ENCODE data around the gene SLC12A7.

SLC12A7 gene

GRCh38 chr5:1094670-1095190, 17.1 kb downstream of the SLC12A7 start:
- no peak overlapping the region for H3K27ac ChIP-seq
- in situ Hi-C loops (cut with HindIII; ENCODE audit: low pct_ligation_motif_present, low sequenced_read_pairs), result no loop called here
- no peak overlapping the region for H3K4me3 ChIP-seq (ENCODE audit: low read depth, low read length)
- peaks cover under 1% of the 10 kb centered on the region for H3K27me3 ChIP-seq (replicated peaks)
- TF ChIP-seq CTCF (IDR thresholded peaks at IDR 0.05; ENCODE audit: low read depth, low read length, missing control alignments), result no peak
- H3K36me3 ChIP-seq (replicated peaks), result no peaks in the 10 kb centered on the region
- no peak for DNase-seq

GRCh38 chr5:1093361-1093760, 18.5 kb downstream of the SLC12A7 start:
- in situ Hi-C loops (cut with HindIII; ENCODE audit: low pct_ligation_motif_present, low sequenced_read_pairs), result no loop called here
- no peak overlapping the region for H3K27ac ChIP-seq
- H3K4me3 ChIP-seq (ENCODE audit: low read depth, low read length), result no peak overlapping the region
- no peak for TF ChIP-seq CTCF (IDR thresholded peaks at IDR 0.05; ENCODE audit: low read depth, low read length, missing control alignments)
- no peaks in the 10 kb centered on the region for H3K36me3 ChIP-seq (replicated peaks)
- no peak for DNase-seq
- H3K27me3 ChIP-seq (replicated peaks), result no peaks in the 10 kb centered on the region

DNA sequence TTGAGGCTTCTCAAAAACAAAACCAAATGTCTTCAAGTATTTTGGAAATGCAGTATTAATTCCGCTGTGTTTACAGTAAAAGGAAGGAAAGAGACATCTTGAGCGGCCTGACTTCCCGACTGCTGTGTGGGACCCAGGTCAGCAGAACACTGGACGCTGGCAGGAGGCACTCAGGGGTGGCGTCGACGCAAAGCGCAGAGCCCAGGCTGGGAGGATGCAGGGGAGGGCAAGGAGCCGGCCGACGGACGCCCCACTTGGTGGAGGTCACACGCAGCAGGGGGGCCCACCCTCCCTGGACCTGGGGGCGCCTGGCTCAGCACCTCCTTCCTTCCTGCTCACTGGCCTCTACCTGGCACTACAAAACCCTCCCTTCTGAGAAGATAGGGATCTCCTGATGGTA, 19.7 kb downstream of the SLC12A7 start:
- DNase-seq, result no peak
- Histone ChIP-seq H3K27me3 (replicated peaks) (no peaks in the 10 kb centered on the region), H3K36me3 (replicated peaks) (no peaks in the 10 kb centered on the region), H3K27ac (no peak overlapping the region), H3K4me3 (ENCODE audit: low read depth, low read length) (no peak overlapping the region)
- no peak for TF ChIP-seq CTCF (IDR thresholded peaks at IDR 0.05; ENCODE audit: low read depth, low read length, missing control alignments)
- in situ Hi-C loops (cut with HindIII; ENCODE audit: low pct_ligation_motif_present, low sequenced_read_pairs), result no loop called here

GRCh38 chr5:1091632-1092031, 20.2 kb downstream of the SLC12A7 start:
- Histone ChIP-seq H3K36me3 (replicated peaks) (no peaks in the 10 kb centered on the region), H3K27ac (no peak overlapping the region), H3K27me3 (replicated peaks) (no peaks in the 10 kb centered on the region), H3K4me3 (ENCODE audit: low read depth, low read length) (no peak overlapping the region)
- no peak for TF ChIP-seq CTCF (IDR thresholded peaks at IDR 0.05; ENCODE audit: low read depth, low read length, missing control alignments)
- no peak for DNase-seq
- in situ Hi-C loops (cut with HindIII; ENCODE audit: low pct_ligation_motif_present, low sequenced_read_pairs), result no loop called here

DNA sequence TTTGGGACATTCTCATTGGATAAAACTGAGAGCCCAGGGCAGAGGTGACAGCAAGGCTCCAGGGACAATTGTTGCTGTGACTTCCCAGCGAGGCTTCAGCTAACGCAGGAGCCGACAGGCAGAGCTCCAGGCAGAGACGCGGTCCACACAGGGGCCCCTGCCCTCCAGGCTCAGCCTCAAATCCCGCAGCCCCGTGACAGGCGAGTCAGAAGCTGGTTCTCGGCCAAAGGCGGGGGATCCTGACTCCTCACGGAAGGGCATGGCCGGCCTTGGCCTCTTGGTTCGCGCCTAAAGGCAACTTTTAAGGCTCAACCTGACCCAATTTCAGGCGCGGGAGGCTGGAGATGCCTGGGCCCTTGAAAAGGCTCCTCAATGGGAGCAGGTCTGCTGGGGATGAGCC, 21.3 kb downstream of the SLC12A7 start:
- no peaks in the 10 kb centered on the region for H3K27me3 ChIP-seq (replicated peaks)
- no peak overlapping the region for H3K27ac ChIP-seq
- in situ Hi-C loops (cut with HindIII; ENCODE audit: low pct_ligation_motif_present, low sequenced_read_pairs), result no loop called here
- no peak overlapping the region for H3K4me3 ChIP-seq (ENCODE audit: low read depth, low read length)
- H3K36me3 ChIP-seq (replicated peaks), result no peaks in the 10 kb centered on the region
- no peak for TF ChIP-seq CTCF (IDR thresholded peaks at IDR 0.05; ENCODE audit: low read depth, low read length, missing control alignments)
- no peak for DNase-seq

DNA sequence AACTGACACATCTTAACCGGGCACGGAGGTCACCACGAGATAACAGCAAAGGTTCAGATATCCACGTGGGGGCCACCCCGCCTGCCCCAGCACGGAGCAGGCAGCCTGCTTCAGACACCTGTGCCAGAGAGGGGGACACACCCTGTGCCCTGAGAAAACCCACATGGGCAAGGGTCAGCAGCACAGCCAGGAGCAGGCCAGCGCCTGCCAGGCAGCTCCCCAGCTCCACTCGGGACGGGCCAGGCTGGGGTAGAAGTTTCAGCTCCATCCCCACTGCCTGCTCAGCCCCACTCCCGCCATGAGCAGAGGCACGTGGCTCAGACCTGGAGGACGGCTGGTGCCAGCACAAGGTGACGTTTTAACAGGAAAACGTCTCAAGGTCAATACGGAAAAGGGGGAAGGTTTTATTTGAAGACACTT, 22.2 kb downstream of the SLC12A7 start:
- DNase-seq, result no peak
- Histone ChIP-seq H3K27me3 (replicated peaks) (no peaks in the 10 kb centered on the region), H3K27ac (no peak overlapping the region), H3K4me3 (ENCODE audit: low read depth, low read length) (no peak overlapping the region), H3K36me3 (replicated peaks) (no peaks in the 10 kb centered on the region)
- TF ChIP-seq CTCF (IDR thresholded peaks at IDR 0.05; ENCODE audit: low read depth, low read length, missing control alignments), result no peak
- in situ Hi-C loops (cut with HindIII; ENCODE audit: low pct_ligation_motif_present, low sequenced_read_pairs), result no loop called here

All from brain microvascular endothelial cell (primary cell).